Nephron progenitor cell (in vitro differentiated cells): ENCODE data around the gene BCAR1.

Experiments
- DNase-seq: peaks from one replicate; pipeline ENCODE4 v3.0.0; 2021
- H3K27ac Mint-ChIP-seq: 2 replicates; pipeline ENCODE4 v1.8.0; 2021; ENCODE audit warnings: mild to moderate bottlenecking, moderate library complexity, mixed read lengths
- H3K27me3 Mint-ChIP-seq: 2 replicates; pipeline ENCODE4 v1.8.0; 2021; ENCODE audit warnings: mild to moderate bottlenecking, low read depth, mixed read lengths; ENCODE audit not compliant: poor library complexity
- H3K36me3 Mint-ChIP-seq: 2 replicates; pipeline ENCODE4 v1.8.0; 2021; ENCODE audit warnings: low read depth, mixed read lengths
- H3K4me1 Mint-ChIP-seq: 2 replicates; pipeline ENCODE4 v1.8.0; 2021; ENCODE audit warnings: mixed read lengths
- H3K4me3 Mint-ChIP-seq: 2 replicates; pipeline ENCODE4 v1.8.0; 2021; ENCODE audit warnings: mild to moderate bottlenecking, moderate library complexity, mixed read lengths
- H3K9me3 Mint-ChIP-seq: 2 replicates; pipeline ENCODE4 v1.8.0; 2021; ENCODE audit warnings: mild to moderate bottlenecking, moderate library complexity, mixed read lengths
- CTCF ChIP-seq: fragments of 200-600 bp; sonication (generic); IDR thresholded peaks from 2 replicates; pipeline ENCODE4 v1.5.0; 2021; ENCODE audit warnings: antibody characterized with exemption

Gene BCAR1

GRCh38 chr16:75263291-75263962 is 12.0 kb upstream of the BCAR1 start:
- no peaks in the 10 kb centered on the region for H3K9me3 Mint-ChIP-seq
- H3K36me3 Mint-ChIP-seq = no peaks in the 10 kb centered on the region
- no peak for TF ChIP-seq CTCF
- peaks cover 59% of the 10 kb centered on the region for H3K4me1 Mint-ChIP-seq
- DNase-seq = no peak
- peak overlapping the region; percentile 88 for H3K4me3 Mint-ChIP-seq
- no peaks in the 10 kb centered on the region for H3K27me3 Mint-ChIP-seq
- peak overlapping the region; percentile 79 for H3K27ac Mint-ChIP-seq

- H3K4me1 Mint-ChIP-seq = peaks cover 65% of the 10 kb centered on the region
- H3K36me3 Mint-ChIP-seq = no peaks in the 10 kb centered on the region
- no peaks in the 10 kb centered on the region for H3K9me3 Mint-ChIP-seq
- TF ChIP-seq CTCF = no peak
- no peaks in the 10 kb centered on the region for H3K27me3 Mint-ChIP-seq
- peak overlapping the region; percentile 69 for H3K4me3 Mint-ChIP-seq
- H3K27ac Mint-ChIP-seq = peak overlapping the region; percentile 79
- no peak for DNase-seq
These were observed 11.3 kb upstream of the BCAR1 start for GRCh38 chr16:75262800-75263127.

GRCh38 chr16:75262104-75262799 is 10.8 kb upstream of the BCAR1 start:
- Mint-ChIP-seq H3K4me1 (peaks cover 70% of the 10 kb centered on the region), H3K27me3 (no peaks in the 10 kb centered on the region), H3K4me3 (peak overlapping the region; percentile 20), H3K27ac (peak overlapping the region; percentile 88), H3K36me3 (no peaks in the 10 kb centered on the region), H3K9me3 (no peaks in the 10 kb centered on the region)
- DNase-seq = no peak
- TF ChIP-seq CTCF = no peak

- Mint-ChIP-seq H3K27ac (peak overlapping the region; percentile 88), H3K4me3 (no peak overlapping the region)
These were observed 10.2 kb upstream of the BCAR1 start for GRCh38 chr16:75261590-75262078.

GRCh38 chr16:75260851-75261589 is 9.6 kb upstream of the BCAR1 start:
- no peak for DNase-seq
- H3K4me1 Mint-ChIP-seq = peaks cover 76% of the 10 kb centered on the region
- no peak for TF ChIP-seq CTCF
- no peaks in the 10 kb centered on the region for H3K36me3 Mint-ChIP-seq
- H3K4me3 Mint-ChIP-seq = no peak overlapping the region
- no peaks in the 10 kb centered on the region for H3K9me3 Mint-ChIP-seq
- no peaks in the 10 kb centered on the region for H3K27me3 Mint-ChIP-seq
- peak overlapping the region; percentile 30 for H3K27ac Mint-ChIP-seq

More at GRCh38 chr16:75261590-75262078, 10.2 kb upstream of the BCAR1 start:
- Mint-ChIP-seq H3K9me3 (no peaks in the 10 kb centered on the region), H3K36me3 (no peaks in the 10 kb centered on the region), H3K27me3 (no peaks in the 10 kb centered on the region), H3K4me1 (peaks cover 75% of the 10 kb centered on the region)
- no peak for DNase-seq
- TF ChIP-seq CTCF = no peak
